SU-DHL-6 (cell line): ENCODE data around the gene UXS1.

Experiments
- H2AFZ ChIP-seq: fragments of 200-600 bp; sonication (generic); 2 replicates; pipeline ENCODE4 v1.6.1; 2014; ENCODE audit warnings: low read depth, mild to moderate bottlenecking, moderate library complexity, mixed read lengths, antibody characterized with exemption, low read length; ENCODE audit not compliant: severe bottlenecking
- H3F3A ChIP-seq: fragments of 200-600 bp; shearing (Covaris generic); 2 replicates; pipeline ENCODE4 v1.6.0; 2016; ENCODE audit warnings: antibody characterized with exemption, mild to moderate bottlenecking; ENCODE audit not compliant: insufficient read depth
- H3K27ac ChIP-seq: fragments of 200-600 bp; sonication (generic); 2 replicates; pipeline ENCODE4 v1.5.1; 2016; ENCODE audit warnings: low read depth, mild to moderate bottlenecking, low read length, moderate library complexity, mixed read lengths
- H3K27me3 ChIP-seq: fragments of 200-600 bp; sonication (generic), shearing (Covaris generic); 2 replicates; pipeline ENCODE4 v1.6.0; 2014; ENCODE audit warnings: mild to moderate bottlenecking, low read length
- H3K36me3 ChIP-seq: fragments of 200-600 bp; sonication (generic); 2 replicates; pipeline ENCODE4 v1.6.1; 2014; ENCODE audit warnings: mild to moderate bottlenecking, low read length, mixed read lengths
- H3K4me2 ChIP-seq: fragments of 300-600, 200-600 bp; shearing (Covaris generic), sonication (generic); 2 replicates; pipeline ENCODE4 v1.6.0; 2014; ENCODE audit warnings: low read length, low read depth, mild to moderate bottlenecking; ENCODE audit not compliant: poor library complexity, severe bottlenecking
- H3K4me3 ChIP-seq: fragments of 200-600 bp; sonication (generic); 2 replicates; pipeline ENCODE4 v1.5.1; 2014; ENCODE audit warnings: antibody characterized with exemption, low read length, mild to moderate bottlenecking, mixed read lengths; ENCODE audit not compliant: insufficient read depth, poor library complexity, severe bottlenecking
- H3K79me2 ChIP-seq: fragments of 200-600 bp; sonication (generic); 2 replicates; pipeline ENCODE4 v1.6.1; 2014; ENCODE audit warnings: mild to moderate bottlenecking, low read length, moderate library complexity; ENCODE audit not compliant: insufficient read depth
- H3K9ac ChIP-seq: fragments of 200-600 bp; sonication (generic); 2 replicates; pipeline ENCODE4 v1.7.0; 2014; ENCODE audit warnings: mild to moderate bottlenecking, low read length
- H3K9me2 ChIP-seq: fragments of 200-600 bp; sonication (generic); replicated peaks from 2 replicates; pipeline ENCODE4 v1.6.1; 2014; ENCODE audit warnings: low read length; ENCODE audit not compliant: insufficient read depth
- H3K9me3 ChIP-seq: fragments of 200-600 bp; sonication (generic); 2 replicates; pipeline ENCODE4 v1.6.1; 2014; ENCODE audit warnings: low read length, mixed read lengths; ENCODE audit not compliant: insufficient read depth
- H4K20me1 ChIP-seq: fragments of 200-600 bp; sonication (generic); 2 replicates; pipeline ENCODE4 v1.6.1; 2014; ENCODE audit warnings: low read depth, mild to moderate bottlenecking, antibody characterized with exemption, low read length, moderate library complexity, mixed read lengths
- CTCF ChIP-seq: fragments of 200-600 bp; sonication (generic); IDR thresholded peaks from one replicate; pipeline ENCODE4 v1.5.1; 2017; ENCODE audit warnings: antibody characterized with exemption, mild to moderate bottlenecking, low read length, moderate library complexity; ENCODE audit not compliant: insufficient read depth, poor library complexity, severe bottlenecking
- EZH2phosphoT487 ChIP-seq: fragments of 200-600 bp; sonication (generic), shearing (Covaris generic); conservative IDR thresholded peaks from 2 replicates; pipeline ENCODE4 v1.6.1; 2018; ENCODE audit warnings: mild to moderate bottlenecking, antibody characterized with exemption, low read length, moderate library complexity, mixed read lengths

The UXS1 gene

DNA sequence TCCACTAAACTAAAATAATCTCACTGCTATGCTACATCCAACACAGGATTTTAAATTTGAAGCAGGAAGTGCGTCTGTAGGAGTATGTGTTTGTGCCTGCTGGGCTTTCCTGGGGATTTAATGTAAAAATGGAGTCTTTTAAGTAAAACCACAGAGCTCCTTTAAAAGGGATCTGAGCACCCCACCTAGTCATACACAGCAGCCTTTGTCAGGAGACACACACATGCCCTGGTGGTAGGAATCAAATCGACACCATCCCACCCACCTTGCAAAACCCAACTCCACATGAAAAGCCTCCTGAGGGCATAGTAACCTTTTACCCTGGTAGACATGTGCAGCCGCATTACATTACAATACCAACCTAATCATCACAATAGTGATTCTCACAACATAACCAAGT lies 29.1 kb downstream of the UXS1 start:
- no peaks in the 10 kb centered on the region for H3K9me2 ChIP-seq
- no peaks in the 10 kb centered on the region for H3K36me3 ChIP-seq
- H4K20me1 ChIP-seq: no peaks in the 10 kb centered on the region
- H3K4me3 ChIP-seq: no peak overlapping the region
- no peaks in the 10 kb centered on the region for H3F3A ChIP-seq
- no peak for TF ChIP-seq CTCF
- no peak for TF ChIP-seq EZH2phosphoT487
- no peaks in the 10 kb centered on the region for H3K27me3 ChIP-seq
- H3K9me3 ChIP-seq: no peaks in the 10 kb centered on the region
- no peak overlapping the region for H3K9ac ChIP-seq
- no peak overlapping the region for H3K4me2 ChIP-seq
- H3K79me2 ChIP-seq: no peaks in the 10 kb centered on the region
- no peak overlapping the region for H3K27ac ChIP-seq
- no peak overlapping the region for H2AFZ ChIP-seq

- Histone ChIP-seq H3K27me3 (no peaks in the 10 kb centered on the region), H3K4me2 (no peak overlapping the region), H4K20me1 (no peaks in the 10 kb centered on the region), H3K4me3 (no peak overlapping the region), H3K9ac (no peak overlapping the region), H3K79me2 (no peaks in the 10 kb centered on the region), H3K27ac (no peak overlapping the region), H2AFZ (no peak overlapping the region), H3F3A (no peaks in the 10 kb centered on the region), H3K36me3 (no peaks in the 10 kb centered on the region), H3K9me3 (no peaks in the 10 kb centered on the region), H3K9me2 (no peaks in the 10 kb centered on the region)
- no peak for TF ChIP-seq EZH2phosphoT487
- no peak for TF ChIP-seq CTCF
Measured at GRCh38 chr2:106163948-106164545, 30.1 kb downstream of the UXS1 start.

DNA sequence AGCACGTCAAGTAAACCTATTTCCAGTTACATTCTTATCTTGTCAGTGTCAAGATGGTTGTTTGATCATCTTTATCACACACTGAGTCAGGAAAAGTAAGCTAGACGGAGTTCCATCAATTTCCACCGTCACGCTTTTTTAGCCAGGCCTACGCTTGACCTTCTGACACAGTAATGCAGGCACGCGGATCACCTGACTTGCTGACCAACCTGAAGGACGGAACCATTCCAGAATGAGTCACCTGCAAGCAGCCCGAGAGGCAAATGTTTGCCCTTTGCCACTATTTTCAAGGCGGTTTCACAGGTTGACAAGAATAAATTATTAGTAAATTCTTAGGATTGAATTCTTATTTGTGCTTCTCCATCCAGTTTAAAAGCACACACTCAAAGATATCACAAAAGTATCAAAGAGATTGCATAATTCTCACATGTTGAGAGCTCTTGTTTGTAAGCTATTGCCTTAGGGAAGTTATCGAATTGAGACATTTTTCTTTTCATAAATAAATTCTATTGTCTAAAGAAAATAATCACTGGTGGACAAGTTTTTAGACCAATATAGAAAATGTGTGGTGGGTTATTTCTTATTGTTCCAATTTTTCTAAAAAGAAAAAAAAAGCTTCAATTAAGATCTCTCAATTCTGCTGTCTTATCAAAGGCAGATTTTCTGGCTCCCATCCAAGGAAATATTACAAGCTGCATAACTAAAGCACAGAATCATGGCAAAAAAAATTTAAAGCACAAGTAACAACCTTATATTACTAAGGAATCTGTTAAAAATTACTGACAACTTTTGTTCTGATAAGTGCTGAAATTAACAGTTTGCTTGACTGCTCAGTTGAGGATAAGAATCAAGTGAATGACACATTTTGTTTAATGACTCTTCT lies 31.9 kb downstream of the UXS1 start:
- Histone ChIP-seq H3F3A (no peaks in the 10 kb centered on the region), H4K20me1 (no peaks in the 10 kb centered on the region), H3K79me2 (no peaks in the 10 kb centered on the region), H3K4me3 (no peak overlapping the region), H3K36me3 (no peaks in the 10 kb centered on the region), H3K9me2 (no peaks in the 10 kb centered on the region), H3K27ac (no peak overlapping the region), H3K9me3 (no peaks in the 10 kb centered on the region), H3K9ac (no peak overlapping the region), H2AFZ (no peak overlapping the region), H3K27me3 (no peaks in the 10 kb centered on the region), H3K4me2 (no peak overlapping the region)
- no peak for TF ChIP-seq CTCF
- TF ChIP-seq EZH2phosphoT487: no peak
